Liver (tissue), 9 donors: ENCODE data around the gene ODC1. TPM values are rescaled to one million over a fixed set of nuclear protein-coding genes. Genes with fewer than 3 reads are reported as not detected.
"Not testable (repeated sequence)": the region's sequence is repeated elsewhere in the genome, so short reads cannot be mapped to it uniquely, and the experiment has no call there.

Experiments used
- DNase-seq: peaks from one replicate; pipeline ENCODE4 v3.0.0-alpha.2; 2017; ENCODE audit warnings: low spot score
- H3K27ac ChIP-seq, 2 donors: one replicate each; pipeline ENCODE4 v1.7.0; 2013; ENCODE audit warnings: inconsistent platforms in 2 of 2, low read length in 2 of 2, control low read depth in 1 of 2, low read depth in 1 of 2, mild to moderate bottlenecking in 1 of 2
- H3K27me3 ChIP-seq, 4 donors: one replicate each; pipeline versions ENCODE4 v1.6.1 to v1.7.0; 2013; ENCODE audit warnings: low read length in 3 of 4, inconsistent platforms in 1 of 4, mild to moderate bottlenecking in 1 of 4, moderate library complexity in 1 of 4; ENCODE audit not compliant: control insufficient read depth in 4 of 4, insufficient read depth in 4 of 4
- H3K36me3 ChIP-seq, 4 donors: one replicate each; pipeline versions ENCODE4 v1.6.1 to v1.7.0; 2013; ENCODE audit warnings: low read length in 3 of 4, mild to moderate bottlenecking in 3 of 4, low read depth in 1 of 4, moderate library complexity in 1 of 4; ENCODE audit not compliant: control insufficient read depth in 4 of 4, insufficient read depth in 3 of 4
- H3K4me1 ChIP-seq, 4 donors: one replicate each; pipeline versions ENCODE4 v1.6.1 to v1.7.0; 2013; ENCODE audit warnings: low read length in 3 of 4, mild to moderate bottlenecking in 3 of 4, moderate library complexity in 1 of 4; ENCODE audit not compliant: control insufficient read depth in 4 of 4, insufficient read depth in 4 of 4
- H3K4me3 ChIP-seq, 3 donors: one replicate each; pipeline versions ENCODE4 v1.6.1 to v1.7.0; 2013; ENCODE audit warnings: low read length in 3 of 3, control low read depth in 1 of 3, low read depth in 1 of 3, mild to moderate bottlenecking in 1 of 3
- H3K9ac ChIP-seq, 2 donors: one replicate each; pipeline ENCODE4 v1.7.0; 2013; ENCODE audit warnings: low read length in 2 of 2, mild to moderate bottlenecking in 2 of 2, moderate library complexity in 2 of 2, control low read depth in 1 of 2, low read depth in 1 of 2
- H3K9me3 ChIP-seq, 4 donors: one replicate each; pipeline versions ENCODE4 v1.6.1 to v1.7.0; 2013; ENCODE audit warnings: low read length in 3 of 4; ENCODE audit not compliant: control insufficient read depth in 4 of 4
- ATF3 ChIP-seq: IDR thresholded peaks from 2 replicates; pipeline ENCODE4 v1.6.1; 2016; ENCODE audit warnings: antibody characterized with exemption
- CTCF ChIP-seq: fragments of 150-350 bp; IDR thresholded peaks from 2 replicates; pipeline ENCODE4 v1.5.1; 2017; ENCODE audit warnings: improper control_type of control experiment, low read depth, low read length; ENCODE audit not compliant: missing input control
- FOXA2 ChIP-seq: IDR thresholded peaks from 2 replicates; pipeline ENCODE4 v1.6.1; 2016; ENCODE audit warnings: antibody characterized with exemption
- GABPA ChIP-seq, 2 donors: IDR thresholded peaks in 1 of 2; conservative IDR thresholded peaks in 1 of 2; 2 replicates each; pipeline ENCODE4 v1.6.1; 2016; ENCODE audit warnings: antibody characterized with exemption in 2 of 2, mild to moderate bottlenecking in 1 of 2, moderate library complexity in 1 of 2
- HNF4A ChIP-seq, 2 donors: conservative IDR thresholded peaks; 2 replicates each; pipeline ENCODE4 v1.6.1; 2016; ENCODE audit warnings: antibody characterized with exemption in 2 of 2, mild to moderate bottlenecking in 2 of 2
- HNF4G ChIP-seq: IDR thresholded peaks from 2 replicates; pipeline ENCODE4 v1.6.1; 2016; ENCODE audit warnings: antibody characterized with exemption
- JUND ChIP-seq, 2 donors: IDR thresholded peaks; 2 replicates each; pipeline ENCODE4 v1.6.1; 2016; ENCODE audit warnings: antibody characterized with exemption in 2 of 2
- MAX ChIP-seq: IDR thresholded peaks from 2 replicates; pipeline ENCODE4 v1.6.1; 2016; ENCODE audit warnings: antibody characterized with exemption
- RAD21 ChIP-seq, 2 donors: IDR thresholded peaks; 2 replicates each; pipeline ENCODE4 v1.6.1; 2016; ENCODE audit warnings: antibody characterized with exemption in 2 of 2, mild to moderate bottlenecking in 2 of 2
- RXRA ChIP-seq, 2 donors: IDR thresholded peaks; 2 replicates each; pipeline ENCODE4 v1.6.1; 2017 to 2018; ENCODE audit warnings: antibody characterized with exemption in 2 of 2, mild to moderate bottlenecking in 1 of 2
- SP1 ChIP-seq: IDR thresholded peaks from 2 replicates; pipeline ENCODE4 v1.6.1; 2018; ENCODE audit warnings: antibody characterized with exemption, mild to moderate bottlenecking
- YY1 ChIP-seq: IDR thresholded peaks from 2 replicates; pipeline ENCODE4 v1.6.1; 2016; ENCODE audit warnings: antibody characterized with exemption, mild to moderate bottlenecking
- ZBTB33 ChIP-seq: IDR thresholded peaks from 2 replicates; pipeline ENCODE4 v1.6.1; 2016; ENCODE audit warnings: antibody characterized with exemption
- WGBS: extraction: QIAGEN DNeasy Blood & Tissue Kit; methylation state at CpG from one replicate; pipeline ENCODE4 v1.1.7; 2013; 5-methylcytosine and 5-hydroxymethylcytosine counted together
- polyA plus RNA-seq, 2 donors: library from polyadenylated mRNA; stranded (reverse) in 1 of 2; unstranded in 1 of 2; fragments of 200-250 nt in 1 of 2; fragments of >200 nt in 1 of 2; fragmentation: Nextera tagmentation in 1 of 2; extraction: Ambion mirVana in 1 of 2; gene quantifications; one replicate each; pipeline versions ENCODE4 v1.2.1 to v1.2.3, GENCODE V29; 2013 to 2015
- total RNA-seq, 2 donors: library from RNA; depleted of rRNA; stranded (reverse); fragments of >200 nt; gene quantifications; one replicate each; pipeline ENCODE4 v1.2.3, GENCODE V29; 2014
- donor health status: healthy.
- donor health status: healthy.
- donor health status: healthy.
- donor health status: healthy.
- donor health status: healthy.

ODC1 gene
- total and polyA plus RNA-seq, 4 donors = 8.3 to 75.8 (median 48.1) TPM

GRCh38 chr2:10460366-10460796 is 12.3 kb upstream of the ODC1 start:
- 89% methylated on average over 17 of the region's 17 CpGs for WGBS
- H3K27ac ChIP-seq = no peak overlapping the region
- no peak overlapping the region for H3K4me3 ChIP-seq
- H3K36me3 ChIP-seq = no peaks in the 10 kb centered on the region
- no peak overlapping the region for H3K9ac ChIP-seq
- no peaks in the 10 kb centered on the region for H3K27me3 ChIP-seq
- no peak for DNase-seq
- TF ChIP-seq MAX (no peak), HNF4A (conservative IDR thresholded peaks at IDR 0.05) (no peak), SP1 (no peak), ZBTB33 (no peak), HNF4G (no peak), FOXA2 (no peak), JUND (IDR thresholded peaks at IDR 0.05) (no peak), CTCF (no peak), RXRA (IDR thresholded peaks at IDR 0.05) (no peak)
- H3K9me3 ChIP-seq = no peaks in the 10 kb centered on the region
- peaks cover 0 to 6% (median 2%) of the 10 kb centered on the region in 4 donors for H3K4me1 ChIP-seq

GRCh38 chr2:10457846-10458598 is 9.9 kb upstream of the ODC1 start:
- Histone ChIP-seq H3K4me1 (peaks cover 3 to 20% (median 6%) of the 10 kb centered on the region in 4 donors), H3K36me3 (no peaks in the 10 kb centered on the region), H3K27me3 (no peaks in the 10 kb centered on the region), H3K27ac (peak overlapping the region in 1 of 2 donors; percentile 10), H3K9ac (no peak overlapping the region), H3K4me3 (no peak overlapping the region), H3K9me3 (no peaks in the 10 kb centered on the region)
- TF ChIP-seq MAX = no peak
- peak in 1 of 2 donors; percentile 4 for TF ChIP-seq GABPA (IDR thresholded peaks at IDR 0.05 in 1 of 2, conservative IDR thresholded peaks at IDR 0.05 in 1 of 2)
- TF ChIP-seq CTCF = no peak
- TF ChIP-seq RAD21 (IDR thresholded peaks at IDR 0.05) = peak; percentile 9 to 12
- no peak for TF ChIP-seq YY1
- no peak for TF ChIP-seq ATF3
- WGBS = 59% methylated on average over 11 of the region's 11 CpGs
- DNase-seq = no peak

- DNase-seq, H3K36me3 ChIP-seq, H3K4me3 ChIP-seq, H3K27ac ChIP-seq, H3K9me3 ChIP-seq, H3K27me3 ChIP-seq, H3K9ac ChIP-seq: not testable (repeated sequence)
- H3K4me1 ChIP-seq = peaks cover 4 to 27% (median 13%) of the 10 kb centered on the region in 4 donors
- 76% methylated on average over 3 of the region's 3 CpGs for WGBS
These were observed 9.1 kb upstream of the ODC1 start for GRCh38 chr2:10457195-10457594.
